HG03064 (cell line): ENCODE measurements around the gene ADGRL3.

Experiments
- ATAC-seq: cut with Tn5 transposase; IDR thresholded peaks from one replicate; pipeline ENCODE4 v1.9.1; 2021; ENCODE audit warnings: low read depth; ENCODE audit not compliant: unreplicated experiment

Gene ADGRL3

DNA sequence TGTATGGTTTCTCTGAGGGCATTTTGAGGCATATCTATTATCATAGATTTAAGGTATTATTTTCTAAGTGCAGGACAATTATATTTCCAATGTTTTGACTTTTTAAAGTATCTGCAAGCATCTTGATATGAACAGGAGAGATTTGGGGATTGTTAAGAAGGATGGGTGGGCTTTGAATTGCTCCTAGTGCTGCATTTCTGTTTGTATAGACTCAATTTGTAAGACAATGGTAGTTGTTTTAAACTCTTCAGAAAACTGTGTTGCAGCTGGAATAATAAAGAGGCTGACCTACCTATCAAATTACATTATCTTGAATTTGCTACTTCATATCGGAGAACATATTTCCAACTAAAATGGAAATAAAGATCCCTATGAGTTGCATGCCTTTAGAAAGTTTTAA, 570.3 kb downstream of the ADGRL3 start:
- ATAC-seq, result no peak

DNA sequence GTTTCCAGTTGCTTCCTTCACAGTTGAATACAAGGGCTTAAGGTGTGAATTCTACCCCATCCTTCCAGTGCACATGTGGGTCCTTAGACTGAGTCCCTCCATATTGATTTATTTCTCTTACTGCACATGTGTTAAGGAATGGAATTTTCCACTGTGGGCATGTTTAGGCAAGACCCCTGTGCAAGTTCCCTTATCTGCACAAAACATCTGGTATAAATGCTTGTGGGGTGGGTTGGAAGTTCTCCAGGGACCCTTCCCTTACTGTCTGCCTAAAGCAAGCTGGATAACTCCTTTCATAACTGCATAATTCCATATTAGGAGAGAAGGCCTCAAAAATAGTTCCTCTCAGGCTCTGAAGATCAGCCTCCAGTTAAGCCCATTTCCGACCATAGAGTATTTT, 570.9 kb downstream of the ADGRL3 start:
- ATAC-seq, result no peak

DNA sequence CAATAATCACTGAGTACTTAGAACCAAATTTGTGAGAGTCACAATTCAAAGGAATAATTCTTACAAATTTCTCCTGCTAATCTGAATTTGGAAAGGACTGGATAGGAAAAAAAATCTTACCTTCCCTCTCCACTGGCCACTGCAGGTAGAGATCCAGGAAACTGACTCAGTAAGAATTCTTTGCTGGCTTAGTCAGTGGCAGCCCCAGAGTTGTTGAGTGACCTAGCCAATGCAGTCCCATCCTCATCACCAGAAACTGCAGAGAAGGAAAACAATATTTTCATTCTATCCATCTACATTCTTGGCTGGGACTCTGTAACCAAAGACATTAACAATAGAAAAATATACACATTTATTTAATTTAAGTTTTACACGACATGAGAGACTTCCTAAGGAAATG, 572.0 kb downstream of the ADGRL3 start:
- no peak for ATAC-seq

DNA sequence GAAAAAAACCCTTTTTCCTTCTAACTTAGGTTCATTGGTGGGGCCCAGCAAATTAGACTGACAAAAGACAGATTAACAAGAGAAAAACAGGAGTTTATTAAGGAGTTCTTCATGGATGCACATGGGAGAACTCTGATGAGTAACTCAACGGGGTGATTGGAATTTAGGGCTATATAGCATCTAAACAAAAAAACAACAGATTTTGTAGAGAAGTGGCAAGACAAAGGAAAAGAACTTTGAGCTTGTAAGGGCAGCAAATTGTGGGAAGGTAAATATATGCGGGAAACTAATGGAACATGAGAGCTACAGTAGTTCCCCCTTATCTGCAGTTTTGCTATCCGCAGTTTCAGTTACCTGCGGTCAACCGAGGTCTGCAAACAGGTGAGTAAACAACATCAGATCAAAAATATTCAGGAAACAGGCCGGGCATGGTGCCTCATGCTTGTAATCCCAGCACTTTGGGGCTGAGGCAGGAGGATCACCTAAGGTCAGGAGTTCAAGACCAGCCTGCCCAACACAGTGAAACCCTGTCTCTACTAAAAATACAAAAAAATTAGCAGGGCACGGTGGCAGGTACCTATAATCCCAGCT, 573.6 kb downstream of the ADGRL3 start:
- no peak for ATAC-seq

DNA sequence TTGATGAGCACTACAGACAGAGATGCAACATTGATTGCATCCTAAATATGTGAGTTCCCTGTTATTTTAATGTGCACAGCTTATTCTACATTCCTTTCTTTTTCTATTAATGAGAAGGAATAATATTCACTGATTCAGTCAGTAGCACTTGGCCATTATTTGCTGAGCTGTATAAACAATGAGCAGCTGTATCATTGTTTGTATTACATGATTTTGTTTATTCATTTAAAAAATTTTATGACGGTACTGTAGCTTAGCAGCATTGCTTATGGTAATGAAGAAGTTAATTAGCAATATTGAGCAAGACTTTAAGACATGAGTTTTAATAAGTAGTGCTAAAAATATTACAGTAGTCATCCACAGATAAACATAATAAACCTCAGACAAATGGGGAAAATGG, 582.0 kb downstream of the ADGRL3 start:
- ATAC-seq, result no peak

DNA sequence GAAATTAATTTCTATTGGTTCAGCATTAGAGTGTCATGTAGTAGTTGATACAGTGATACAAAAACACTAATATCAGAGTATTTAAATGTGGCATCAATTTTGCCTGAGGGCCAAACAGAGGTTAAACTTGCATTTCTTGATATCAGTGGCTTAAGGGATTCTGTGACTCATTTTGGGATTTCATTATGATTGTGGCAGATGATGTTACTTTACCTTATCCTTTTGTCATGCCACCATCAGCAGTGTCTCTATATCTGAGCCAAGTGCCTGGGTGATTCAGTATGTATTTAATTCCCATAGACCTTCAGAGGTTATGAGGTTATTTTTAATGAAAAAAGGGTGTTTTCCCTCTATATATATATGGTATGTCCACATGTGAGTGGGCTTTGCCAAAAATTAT, 582.9 kb downstream of the ADGRL3 start:
- ATAC-seq, result no peak

DNA sequence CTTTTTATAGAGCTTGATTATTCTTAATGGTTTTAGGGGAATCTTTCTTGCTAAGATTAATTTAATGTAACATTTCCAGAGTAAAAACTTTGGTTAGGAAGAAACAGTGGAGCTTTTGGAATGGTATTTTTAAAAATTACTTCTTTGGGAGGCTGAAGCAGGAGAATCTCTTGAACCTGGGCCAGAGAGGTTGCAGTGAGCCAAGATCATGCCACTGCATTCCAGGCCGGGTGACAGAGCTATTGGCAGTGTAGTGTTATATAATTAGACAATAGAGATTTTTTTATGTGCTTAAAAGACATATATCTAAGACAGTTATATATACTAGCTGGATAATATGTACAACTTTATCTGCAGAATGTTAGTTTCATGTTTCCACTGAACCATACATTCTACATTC, 585.6 kb downstream of the ADGRL3 start:
- no peak for ATAC-seq

DNA sequence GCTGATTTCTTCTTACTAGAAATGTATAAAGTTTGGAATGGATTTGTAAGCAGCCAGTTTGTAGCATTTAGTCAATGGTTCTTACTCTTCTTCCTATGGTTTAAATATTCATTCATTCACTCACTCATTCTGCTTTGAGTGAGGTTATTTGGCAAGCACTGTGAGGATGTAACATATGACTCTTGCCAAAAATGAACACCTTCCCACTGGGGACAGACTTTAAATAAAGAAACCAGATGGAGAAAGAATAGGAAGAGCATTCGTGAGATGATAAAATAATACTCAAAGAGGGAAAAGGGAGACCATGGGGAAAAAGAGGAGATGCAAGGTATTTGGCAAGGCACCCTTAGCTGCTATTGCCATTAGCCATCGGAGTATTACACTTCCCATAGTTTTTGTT, 586.1 kb downstream of the ADGRL3 start:
- ATAC-seq, result no peak

DNA sequence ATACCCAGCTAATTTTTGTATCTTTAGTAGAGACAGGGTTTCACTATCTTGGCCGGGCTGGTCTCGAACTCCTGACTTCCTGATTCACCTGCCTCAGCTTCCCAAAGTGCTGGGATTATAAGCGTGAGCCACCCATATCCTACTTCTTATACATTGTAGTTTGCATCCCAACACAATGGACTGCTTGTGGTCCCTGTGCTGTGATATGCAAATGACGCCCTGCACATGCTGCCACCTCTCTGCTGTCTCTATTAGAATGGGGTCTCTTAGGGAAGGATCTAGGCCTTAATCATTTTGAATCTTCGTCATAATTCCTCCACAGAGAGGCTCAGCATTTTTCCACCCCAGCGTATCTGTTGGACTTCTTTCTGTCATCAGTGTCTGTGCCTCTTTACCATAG, 595.9 kb downstream of the ADGRL3 start:
- ATAC-seq, result no peak

DNA sequence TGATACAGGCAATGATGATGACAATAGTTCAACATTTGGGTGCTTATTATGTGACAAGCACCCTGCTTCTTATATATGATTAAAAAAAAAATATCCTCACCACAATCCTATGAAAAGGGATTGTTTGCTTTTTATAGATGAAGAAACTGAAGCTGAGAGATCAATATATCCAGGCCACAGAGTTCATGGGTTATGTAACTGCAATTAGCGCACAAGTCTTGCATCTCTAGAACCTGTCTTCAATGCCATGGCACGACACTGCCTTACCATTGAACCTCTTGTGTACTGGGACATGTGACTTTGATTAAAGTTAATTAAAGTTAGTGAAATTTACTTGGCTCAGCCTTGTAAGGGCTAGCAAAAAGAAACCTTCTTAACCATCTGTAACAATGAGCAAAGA, 599.7 kb downstream of the ADGRL3 start:
- ATAC-seq, result no peak

DNA sequence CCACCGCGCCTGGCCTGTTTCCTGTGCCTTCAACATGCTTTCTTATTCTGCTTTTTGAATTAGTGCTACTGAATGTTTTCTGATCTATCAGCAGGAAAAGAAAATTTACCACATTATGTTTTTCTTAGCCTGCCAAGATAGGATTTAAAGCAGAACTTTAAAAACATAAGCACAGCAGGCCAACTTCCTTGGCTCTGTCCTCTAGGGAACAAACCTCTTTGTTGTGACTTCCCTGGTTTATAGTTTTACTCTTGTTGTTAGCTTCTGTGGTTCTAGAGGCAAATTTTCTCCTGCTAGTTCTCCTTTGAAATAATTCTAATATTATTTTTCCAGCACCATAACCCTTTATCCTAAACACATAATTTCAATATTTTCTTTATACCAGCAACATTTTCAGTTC, 605.1 kb downstream of the ADGRL3 start:
- ATAC-seq, result no peak

DNA sequence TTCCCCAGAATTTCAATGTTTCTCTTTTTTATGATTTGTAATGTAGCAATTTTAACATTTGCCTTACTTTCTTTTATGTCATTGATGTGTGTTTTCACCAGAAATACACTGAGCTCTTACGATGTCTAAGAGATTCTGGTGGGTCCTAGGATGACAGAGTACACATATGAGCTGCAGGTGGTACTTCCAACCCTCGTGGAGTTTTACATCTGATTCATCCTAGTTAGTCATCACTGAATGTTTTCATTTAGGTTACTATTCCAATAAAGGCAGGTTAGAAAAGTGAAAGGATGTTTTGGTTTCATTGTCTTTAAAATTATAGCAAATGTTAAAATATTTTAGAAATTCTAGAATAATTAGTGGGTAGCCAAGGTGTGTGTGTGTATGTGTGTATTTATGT, 605.9 kb downstream of the ADGRL3 start:
- ATAC-seq, result no peak

DNA sequence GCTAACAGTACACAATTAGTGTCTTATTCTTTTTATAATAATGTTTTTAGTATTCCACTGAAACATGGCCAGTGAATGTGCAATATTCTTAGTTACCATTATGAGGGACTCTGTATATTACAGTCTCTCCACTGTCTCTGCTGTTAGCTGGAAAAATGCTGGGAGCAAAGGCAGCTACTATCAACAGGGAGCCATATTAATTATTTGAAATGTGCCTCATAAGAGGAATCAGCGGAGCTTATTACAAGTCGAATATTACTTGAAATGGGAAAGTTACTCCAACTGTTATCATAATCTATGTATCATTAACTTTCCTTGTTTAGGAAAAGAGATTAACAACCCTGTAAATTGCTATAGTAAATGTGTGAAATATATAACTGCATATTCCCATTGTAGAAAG, 612.0 kb downstream of the ADGRL3 start:
- ATAC-seq, result no peak

DNA sequence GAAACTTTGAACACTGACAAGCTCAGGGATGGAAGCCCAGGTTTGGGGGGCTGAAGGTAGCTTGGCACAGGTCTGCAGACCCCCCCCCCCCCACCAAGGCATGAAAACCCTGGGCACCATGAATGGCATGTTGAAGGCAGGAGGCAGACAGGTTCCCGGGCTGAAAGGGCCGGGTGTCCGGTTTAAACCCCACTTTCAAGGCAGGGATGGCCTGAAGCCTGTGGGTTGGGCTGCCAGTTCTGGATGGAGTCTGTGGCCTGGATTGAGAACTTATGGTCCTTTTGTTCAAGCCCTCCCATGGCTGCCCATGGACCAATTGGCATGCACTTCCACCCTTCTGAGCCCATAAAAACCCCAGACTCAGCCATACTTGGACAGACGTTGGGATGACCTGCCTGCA, 616.9 kb downstream of the ADGRL3 start:
- no peak for ATAC-seq

DNA sequence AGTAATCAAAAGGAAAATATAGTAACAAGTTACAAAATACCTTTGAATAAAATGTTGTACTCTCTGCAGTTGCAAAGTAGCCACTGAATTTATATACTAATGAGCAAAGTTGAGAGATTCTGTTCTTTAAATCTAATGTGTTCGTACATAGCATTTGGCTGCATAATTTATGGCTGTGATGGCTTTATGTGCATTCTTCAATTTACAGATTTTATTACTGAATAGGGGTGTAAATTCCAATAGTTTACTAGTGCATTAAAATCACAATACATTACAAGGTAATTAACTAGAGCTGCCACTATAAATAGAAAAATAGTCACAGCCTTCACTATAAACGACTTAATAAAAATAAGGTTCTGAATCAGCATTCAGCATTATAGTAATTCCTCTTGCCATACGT, 620.0 kb downstream of the ADGRL3 start:
- ATAC-seq, result no peak

DNA sequence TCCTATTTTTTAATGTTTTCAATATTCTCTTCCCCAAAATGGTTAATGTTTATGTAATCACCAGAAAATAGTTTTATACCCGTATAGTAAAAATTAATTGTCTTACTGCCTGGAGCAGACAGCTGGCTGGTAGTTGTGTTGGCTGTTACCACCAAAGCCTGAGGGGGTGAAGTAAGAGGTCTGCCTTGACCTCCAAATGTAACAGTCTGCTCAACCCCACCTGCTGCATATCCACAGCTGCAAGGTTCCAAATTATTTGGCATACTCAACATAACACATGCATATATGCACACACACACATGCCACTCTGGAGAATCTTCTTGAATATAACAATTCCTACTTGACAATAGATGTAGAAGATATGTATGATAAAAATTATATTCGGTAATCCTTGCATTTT, 624.3 kb downstream of the ADGRL3 start:
- no peak for ATAC-seq

DNA sequence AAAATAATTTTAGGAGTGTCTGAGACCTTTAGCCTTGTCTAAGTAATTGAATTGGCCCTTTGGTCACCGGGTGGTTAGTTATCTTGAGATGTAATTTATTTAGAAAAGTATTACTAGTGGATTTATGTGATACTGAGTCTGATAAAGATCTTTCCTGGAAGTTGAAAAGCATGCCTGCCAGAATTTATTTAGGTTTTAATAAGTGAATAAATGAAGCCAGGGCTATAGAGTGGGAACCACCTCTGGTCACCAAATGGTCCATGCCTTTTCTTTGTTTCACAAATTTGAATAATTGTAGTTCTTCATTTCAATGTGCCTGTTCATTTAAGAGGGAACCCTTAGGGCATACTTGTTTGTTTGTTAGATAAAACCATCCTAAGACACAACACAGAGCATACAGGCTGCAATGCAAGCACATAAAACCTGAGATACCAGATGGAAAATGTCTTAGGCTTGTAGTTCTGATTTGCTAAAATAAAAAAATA, 627.8 kb downstream of the ADGRL3 start:
- ATAC-seq, result no peak

DNA sequence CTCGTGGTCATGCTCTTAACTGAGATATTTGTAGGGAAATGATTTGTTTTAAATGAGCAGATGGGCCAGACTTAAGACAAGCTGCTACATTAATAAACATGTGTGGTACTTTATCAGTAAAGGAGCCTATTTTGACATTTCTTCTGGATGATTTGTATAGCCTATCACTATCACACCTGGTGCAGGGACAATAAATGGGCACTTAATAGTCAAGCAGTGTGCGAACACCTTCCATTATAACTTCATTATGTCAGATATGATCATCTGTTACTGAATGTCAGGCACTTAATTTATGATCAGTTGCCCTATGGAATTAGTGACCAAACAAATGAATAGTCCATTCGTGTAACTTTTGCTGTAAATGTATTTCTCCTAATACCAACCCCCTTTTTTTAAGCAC, 628.8 kb downstream of the ADGRL3 start:
- no peak for ATAC-seq

DNA sequence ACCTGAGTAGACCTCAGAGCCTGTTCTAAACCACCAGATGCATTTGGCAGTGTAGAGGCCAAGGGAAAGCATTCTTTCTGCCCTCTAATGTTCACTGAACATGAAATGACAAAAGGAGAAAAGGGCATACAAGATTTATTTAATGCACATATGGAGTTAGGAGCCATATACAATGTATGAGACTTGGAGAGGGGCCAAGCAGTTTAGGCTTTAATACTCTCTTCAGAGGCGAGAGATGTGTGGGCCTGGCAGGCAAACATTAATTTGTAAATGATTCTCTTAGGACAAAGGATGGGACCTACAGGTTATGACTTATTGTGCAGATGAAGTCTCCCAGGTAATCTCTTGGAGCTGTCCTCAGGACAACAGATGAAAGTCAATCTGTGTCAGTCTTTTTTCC, 631.9 kb downstream of the ADGRL3 start:
- no peak for ATAC-seq

DNA sequence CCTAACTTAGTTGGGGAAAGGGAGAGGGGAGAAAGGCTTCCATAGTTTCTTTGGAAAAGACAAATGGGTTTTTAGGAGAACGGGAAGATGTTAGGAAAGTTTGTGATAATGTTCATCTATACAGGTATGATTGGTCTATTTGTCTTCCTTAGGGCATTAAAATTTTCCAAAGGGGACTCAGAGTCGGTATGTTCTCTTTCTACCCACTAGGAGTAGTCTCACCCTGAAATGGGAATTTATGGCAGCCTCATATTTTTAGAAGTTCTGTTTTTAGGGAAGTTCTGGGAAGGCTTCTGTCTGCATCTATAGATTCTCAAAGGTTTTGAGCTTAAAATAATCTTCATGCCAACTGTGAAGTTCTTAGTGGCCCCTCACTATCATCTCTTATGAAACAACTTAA, 637.3 kb downstream of the ADGRL3 start:
- no peak for ATAC-seq

DNA sequence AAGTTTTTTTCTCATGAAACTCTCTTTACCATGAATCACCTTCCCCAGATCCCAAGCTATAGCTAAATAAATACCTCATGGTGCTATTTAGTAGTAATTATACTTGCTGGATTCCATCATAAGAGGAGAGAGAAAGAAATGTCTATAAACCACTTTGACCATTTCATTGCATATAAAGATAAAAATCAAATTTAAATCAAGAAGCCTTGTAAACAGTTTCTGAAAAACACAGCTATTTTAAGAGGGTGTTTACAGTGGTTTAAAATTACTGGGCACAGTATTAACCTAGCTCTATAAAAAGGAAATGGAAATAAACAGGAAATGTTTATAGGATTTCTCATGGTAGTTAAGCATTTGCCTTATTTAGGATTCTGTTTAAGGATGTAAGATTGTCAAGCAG, 637.9 kb downstream of the ADGRL3 start:
- ATAC-seq, result no peak

DNA sequence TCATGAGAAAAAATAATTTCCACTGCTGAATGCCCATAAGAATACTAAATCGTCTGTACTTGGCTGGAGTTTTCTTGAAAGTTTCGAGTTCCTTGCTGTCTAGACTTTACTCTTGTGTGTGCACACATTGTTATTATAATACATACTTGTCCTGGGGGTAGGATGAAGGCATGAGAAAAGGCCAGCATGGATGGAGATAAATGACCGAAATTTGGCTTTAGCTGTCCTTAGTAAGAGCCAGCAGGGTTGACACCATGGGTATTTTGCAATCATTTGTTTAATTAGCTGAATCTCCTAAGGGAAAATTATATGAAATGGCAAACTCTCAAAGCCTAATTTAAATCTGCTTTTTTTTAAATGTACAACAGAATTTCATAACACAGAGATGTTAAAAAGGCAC, 641.6 kb downstream of the ADGRL3 start:
- ATAC-seq, result no peak

DNA sequence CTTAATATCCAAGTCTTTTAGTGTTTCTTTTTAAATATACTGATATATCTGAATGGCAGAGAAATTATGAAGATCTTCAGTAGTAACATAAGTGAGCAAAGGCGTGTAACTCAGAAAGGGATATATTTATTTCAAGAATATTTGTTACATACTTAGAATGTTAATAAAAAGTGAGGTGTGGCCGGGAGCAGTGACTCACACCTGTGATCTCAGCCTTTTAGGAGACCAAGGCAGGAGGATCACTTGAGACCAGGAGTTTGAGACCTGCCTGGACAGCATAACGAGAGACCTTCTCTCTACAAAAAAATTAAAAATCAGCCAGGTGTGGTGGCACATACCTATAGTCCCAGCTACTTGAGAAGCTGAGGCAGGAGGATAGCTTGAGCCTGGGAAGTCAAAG, 651.0 kb downstream of the ADGRL3 start:
- ATAC-seq, result no peak
